NCI-H1092 (cell line): ENCODE data around the gene SLC6A2.

Experiments
- DNase-seq: peaks from one replicate; lab custom pipeline; 2025; lab: John Stamatoyannopoulos, UW

SLC6A2 gene

DNA sequence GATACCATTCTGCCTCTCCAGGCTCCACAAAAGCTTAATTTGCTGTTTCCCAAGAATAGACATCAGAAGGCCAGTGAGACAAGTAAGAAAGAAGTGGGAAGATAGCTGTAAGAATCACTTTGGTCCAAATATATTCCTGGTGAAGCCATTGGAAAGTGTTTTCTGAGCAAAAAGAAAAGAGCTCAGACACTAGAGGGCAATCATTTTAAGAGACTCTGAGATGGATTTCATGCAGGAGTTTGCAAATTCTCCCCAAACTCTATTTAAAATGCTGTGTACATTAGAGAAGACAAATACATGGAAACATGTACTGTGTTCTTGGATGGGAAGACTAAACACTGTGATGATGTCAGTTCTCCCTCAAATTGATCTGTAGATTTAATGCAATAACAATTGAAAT, 8.0 kb upstream of the SLC6A2 start:
- no peak for DNase-seq

DNA sequence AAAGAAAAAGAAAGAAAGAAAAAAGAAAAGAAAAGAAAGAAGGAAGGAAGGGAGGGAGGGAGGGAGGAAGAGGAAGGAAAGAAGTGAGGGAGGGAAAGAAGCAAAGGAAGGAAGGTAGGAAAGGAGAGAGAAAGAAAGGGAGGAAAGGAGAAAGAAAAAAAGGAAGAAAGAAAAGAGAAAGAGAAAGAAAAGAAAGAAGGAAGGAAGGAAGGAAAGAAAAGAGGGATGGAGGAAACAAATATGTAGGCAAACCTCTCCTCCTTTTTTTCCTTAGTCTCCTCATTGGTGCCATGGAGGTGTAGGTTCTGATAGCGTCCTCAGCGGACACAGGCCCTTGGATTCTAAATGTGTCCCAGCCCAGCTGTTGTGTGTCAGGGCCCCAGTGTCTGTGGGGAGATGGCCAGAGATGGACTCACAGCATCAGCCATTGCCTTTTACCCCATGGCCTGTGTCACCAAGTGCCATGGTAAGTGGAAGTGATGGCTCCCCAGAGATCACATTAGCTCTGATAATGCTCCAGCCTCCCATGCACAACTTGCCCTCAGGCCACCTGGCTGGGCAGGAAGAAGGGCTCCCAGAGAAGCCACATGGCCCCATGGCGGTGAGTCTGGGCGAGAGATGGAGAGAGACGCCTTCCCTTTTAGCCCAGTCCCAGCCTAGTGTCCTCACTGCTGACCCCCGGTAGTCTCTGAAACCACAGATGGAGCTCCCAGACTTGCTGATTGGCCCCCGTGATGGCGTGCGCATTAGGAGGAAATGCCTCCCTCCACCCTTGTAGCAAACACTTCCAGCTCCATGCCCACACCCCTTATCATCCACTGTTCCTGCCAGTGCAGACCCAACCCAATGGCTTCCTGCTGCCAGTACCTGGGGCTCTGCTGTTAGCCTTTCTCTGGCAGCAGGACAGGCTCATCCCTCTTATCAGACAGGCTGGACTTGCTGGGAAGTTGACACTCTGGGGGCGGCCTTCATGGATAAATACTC, 3.7 kb upstream of the SLC6A2 start:
- no peak for DNase-seq

GRCh38 chr16:55653106-55653505, 2.7 kb upstream of the SLC6A2 start:
- no peak for DNase-seq

- DNase-seq = no peak
Observed at GRCh38 chr16:55655381-55655896, 349 bp upstream of the SLC6A2 start.

- DNase-seq = no peak
Observed at GRCh38 chr16:55656691-55657092, 904 bp downstream of the SLC6A2 start.

DNA sequence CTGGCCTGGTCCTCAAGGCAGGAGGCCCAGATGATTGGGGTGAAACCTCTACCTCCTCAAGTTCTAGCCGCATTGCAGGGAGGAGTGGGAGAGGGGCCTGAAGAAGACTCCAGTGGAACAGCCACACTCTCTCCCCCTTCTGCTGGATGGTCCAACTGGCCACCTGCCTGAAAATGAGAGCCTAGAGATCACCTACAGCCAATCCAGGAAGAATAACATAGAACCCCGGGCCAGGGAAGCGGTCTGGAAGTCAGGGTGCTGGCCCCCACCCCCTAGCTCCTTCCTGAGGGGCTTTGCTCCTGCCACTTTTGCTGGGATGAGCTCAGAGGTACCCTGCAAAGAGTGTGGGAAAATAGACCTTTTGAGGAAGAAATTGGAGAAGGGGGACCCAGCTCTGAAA, 1.8 kb downstream of the SLC6A2 start:
- DNase-seq = no peak

DNA sequence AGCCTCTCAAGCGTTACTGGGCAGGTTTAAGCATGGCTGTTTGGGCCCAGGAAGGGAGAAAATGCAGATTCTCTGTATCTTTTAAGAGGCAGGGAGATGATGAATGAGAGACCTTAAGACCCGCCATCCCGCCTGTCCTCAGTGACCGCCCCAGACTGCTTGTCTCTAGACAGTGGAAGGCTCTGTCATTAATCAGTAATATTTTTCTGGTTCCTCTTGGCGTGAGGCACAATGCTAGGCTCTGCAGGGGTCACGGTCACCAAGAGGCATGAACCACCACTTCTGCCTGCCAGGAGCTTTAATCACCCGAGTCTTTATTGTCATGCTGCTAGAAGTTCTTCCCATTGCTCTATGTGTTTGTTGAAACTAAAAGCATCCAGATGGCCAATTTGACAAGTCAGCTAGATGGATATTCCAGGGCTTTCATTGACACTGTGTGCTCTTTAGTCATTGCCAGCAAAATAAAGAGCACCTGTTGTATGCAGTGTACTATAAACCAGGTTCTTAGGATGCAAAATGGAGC, 3.2 kb downstream of the SLC6A2 start:
- DNase-seq = no peak

- DNase-seq = no peak
Observed at GRCh38 chr16:55660026-55660425, 4.2 kb downstream of the SLC6A2 start.

DNA sequence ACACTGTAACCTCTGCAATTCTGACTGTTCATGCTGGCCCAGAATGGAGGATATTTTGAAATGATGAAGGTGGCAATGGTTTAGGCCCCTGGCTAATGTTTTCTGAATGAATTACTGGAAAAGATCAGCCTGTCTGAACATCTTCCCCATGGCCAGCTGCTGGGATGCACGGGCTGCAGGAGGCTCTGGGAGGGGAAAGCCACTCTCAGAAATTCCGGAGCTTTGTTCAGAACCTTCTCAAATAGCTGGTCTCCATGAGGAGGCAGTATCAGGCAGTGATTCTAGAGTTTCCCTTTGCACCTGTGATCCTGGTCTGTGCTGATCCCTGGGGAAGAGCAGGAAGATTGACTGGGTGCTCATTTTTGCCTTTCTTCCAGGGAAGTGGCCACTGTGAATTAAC, 5.0 kb downstream of the SLC6A2 start:
- DNase-seq = no peak

GRCh38 chr16:55661941-55662643, 6.3 kb downstream of the SLC6A2 start:
- no peak for DNase-seq

DNA sequence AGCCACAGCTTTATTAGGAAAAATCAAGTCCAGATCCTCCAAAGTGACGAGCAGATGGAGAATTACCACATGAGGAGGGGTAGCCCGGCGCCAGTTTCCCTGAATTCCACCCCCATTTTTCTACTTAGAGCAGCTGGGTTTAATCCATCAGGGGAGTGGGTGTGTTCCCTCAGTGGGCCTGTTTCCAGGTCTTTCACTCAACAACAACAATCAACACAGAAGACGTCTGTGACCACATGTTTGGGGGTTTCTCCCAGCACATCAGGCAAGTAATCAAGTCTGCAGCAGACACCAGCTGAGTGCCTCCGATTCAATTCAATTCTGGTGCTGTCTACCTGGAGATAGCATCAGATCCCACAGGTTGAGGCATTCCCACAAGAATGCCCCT, 6.8 kb downstream of the SLC6A2 start:
- DNase-seq = no peak

DNA sequence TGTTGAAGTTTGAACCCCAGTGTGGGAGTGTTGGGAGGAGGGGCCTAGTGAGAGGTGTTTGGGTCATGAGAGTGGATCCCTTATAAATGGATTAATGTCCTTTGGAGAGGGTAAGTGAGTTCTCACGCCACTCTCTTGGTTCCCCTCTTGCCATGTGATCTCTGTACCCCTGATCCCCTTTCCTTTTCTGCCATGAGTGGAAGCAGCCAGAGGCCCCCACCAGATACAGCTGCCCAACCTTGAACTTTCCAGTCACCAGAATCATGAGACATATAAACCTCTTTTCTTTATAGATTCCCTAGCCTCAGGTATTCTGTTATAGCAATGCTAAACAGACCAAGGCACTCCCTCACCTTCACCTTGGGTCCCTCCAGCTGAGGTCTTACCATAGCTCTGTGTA, 7.4 kb downstream of the SLC6A2 start:
- no peak for DNase-seq

DNA sequence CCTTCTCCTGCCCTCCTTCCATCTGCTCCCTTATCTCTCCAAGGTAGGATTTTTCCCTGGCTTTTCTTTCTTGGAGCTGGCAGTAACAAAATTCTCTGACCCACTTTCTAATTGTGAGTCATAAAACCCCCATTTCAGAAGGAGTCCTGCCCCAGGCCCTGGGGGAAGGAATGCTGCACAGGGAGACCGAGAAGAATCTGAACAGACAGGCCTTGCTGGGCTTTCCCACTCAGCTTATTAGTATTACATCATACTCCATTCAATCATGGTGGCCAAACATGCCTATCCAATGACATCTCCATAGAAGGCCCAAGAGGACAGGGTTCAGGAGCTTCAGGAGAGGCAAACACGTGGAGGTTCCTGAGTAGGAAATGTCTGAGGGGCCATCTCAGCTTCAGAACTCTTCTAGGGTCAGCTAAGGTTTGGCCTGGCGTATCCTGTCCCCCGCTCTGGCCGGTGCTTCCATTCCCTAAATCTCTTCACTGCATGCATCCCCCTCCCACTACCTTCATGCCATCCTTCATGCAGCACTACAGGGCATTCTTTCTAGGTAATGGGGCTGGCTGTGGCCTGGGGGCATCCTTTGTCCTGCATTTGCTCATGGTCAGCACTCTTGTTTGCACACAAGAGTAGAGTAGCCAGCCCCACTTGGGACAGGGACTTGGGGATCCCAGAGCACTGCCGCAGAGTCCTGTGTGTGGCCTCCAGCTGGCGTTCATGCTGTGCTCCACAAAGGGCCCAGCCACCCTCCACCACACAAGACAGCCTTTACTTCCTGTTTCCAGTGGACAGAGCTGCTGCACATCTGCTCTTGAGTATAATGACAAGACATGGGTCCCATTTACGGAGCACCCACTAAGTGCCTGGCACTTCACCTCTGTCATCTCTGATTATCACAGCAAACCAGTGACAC, 8.2 kb downstream of the SLC6A2 start:
- no peak for DNase-seq

- DNase-seq = no peak
Observed at GRCh38 chr16:55664786-55665407, 9.1 kb downstream of the SLC6A2 start.

GRCh38 chr16:55665511-55665910, 9.7 kb downstream of the SLC6A2 start:
- no peak for DNase-seq

DNA sequence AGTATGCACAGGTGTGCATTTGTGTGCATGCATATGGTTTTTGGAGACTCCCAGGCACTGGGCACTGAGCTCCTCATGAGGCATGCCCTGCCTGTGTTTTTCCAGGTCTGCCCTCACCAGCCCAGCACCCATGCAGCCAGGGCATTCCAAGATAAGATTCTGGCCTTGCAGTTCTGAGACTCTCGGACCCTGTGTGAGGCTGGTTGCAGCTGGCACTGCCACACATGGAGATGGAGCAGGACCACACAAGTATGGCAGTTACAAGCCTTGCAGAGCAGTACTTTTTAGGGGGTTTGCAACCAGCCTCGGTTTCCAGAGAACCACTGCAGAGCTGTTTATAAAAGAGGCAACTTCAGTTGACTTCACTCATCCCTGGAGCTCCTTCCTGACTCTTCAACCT, 10.2 kb downstream of the SLC6A2 start:
- no peak for DNase-seq

DNA sequence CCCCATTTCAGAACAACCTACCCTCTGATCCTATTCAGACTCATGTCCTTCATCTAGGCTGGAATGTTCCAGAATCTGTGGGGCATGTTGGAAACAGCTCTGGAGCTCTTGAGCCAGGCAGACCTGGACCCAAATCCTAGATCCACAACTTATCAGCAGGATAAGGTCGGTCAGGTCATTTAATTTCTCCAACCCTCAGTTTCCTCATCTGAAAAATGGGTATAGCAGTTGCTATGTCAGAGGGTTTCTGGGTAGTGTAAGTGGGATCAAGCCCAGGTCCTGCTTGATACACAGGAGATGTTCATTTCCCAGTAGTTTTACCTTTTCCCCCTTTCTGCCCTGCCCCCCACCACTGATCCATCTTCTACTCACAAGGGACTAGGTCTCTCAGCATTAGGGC, 12.0 kb downstream of the SLC6A2 start:
- no peak for DNase-seq

DNA sequence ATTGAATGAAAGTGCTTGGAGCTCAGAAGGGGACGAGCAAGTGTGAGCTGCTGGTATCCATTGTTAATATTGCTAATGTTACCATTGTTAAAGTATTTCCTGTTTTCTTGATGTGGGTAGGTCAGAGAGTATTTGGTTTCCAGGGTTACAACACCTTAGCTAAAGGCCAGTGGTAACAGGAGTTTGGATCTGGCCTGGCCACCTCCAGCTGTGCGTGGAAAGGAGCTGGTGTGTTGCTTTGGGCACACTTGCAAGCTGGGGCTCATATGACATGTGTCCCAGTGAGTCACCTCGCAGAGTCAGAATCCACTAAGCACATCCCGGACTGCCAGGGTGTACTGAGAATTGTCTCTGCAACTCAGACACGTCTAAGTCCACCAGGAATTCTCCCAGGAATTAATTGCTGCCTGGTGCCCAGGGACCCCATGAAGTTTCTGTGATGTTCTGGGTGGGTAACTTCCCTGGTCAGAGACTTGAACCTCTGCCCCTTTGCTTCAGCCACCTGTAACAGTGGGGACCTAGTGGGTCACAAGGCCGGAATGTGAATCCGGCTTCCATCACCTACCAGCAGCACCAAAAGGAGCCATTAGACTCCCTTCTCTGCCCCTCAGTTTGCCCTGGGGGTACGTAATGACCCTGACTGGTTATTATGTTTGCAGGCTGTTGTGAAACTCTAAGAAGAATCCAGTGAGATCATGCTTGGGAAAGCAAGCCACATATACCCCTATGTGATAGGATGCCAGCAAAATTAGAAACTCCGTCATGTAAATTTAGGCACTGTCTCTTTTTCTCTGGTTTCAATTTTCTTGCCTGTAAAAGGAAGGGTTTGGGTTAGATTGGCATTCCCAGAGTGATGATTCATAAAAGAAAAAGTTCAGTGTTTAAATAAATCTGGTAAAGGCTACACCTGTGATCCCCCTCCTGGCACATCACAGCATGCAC, 12.8 kb downstream of the SLC6A2 start:
- no peak for DNase-seq

DNA sequence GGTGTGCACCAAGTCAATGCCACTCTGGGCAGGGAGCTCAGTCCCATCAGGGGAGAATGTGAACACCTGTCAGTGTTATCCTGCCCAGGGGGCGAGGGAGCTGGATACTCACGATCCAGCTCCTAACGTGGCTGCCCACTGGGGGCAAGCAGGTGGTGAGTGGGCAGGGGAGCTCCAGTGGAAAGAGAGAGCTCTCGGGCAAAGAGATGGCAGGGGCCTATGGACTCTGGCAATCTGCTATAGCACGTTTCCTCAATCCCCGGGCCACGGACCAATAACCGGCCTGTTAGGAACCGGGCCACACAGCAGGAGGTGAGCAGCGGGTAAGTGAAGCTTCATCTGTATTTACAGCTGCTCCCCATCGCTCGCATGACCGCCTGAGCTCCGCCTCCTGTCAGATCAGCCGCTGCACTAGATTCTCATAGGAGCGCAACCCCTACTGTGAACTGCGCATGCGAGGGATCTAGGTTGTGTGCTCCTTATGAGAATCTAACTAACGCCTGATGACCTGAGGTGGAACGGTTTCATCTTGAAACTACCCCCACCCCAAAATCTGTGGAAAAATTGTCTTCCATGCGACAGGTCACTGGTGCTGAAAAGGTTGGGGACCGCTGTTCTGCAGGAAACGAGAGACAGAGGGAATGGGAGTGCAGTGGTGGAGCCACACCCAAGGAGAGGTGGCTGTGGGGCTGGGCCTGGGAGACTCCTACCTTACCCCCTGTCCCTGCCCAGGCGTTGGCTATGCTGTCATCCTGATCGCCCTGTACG, 15.6 kb downstream of the SLC6A2 start:
- DNase-seq = no peak

- DNase-seq = no peak
Observed at GRCh38 chr16:55671974-55672280, 16.1 kb downstream of the SLC6A2 start.
